Central memory CD8-positive, alpha-beta T cell (primary cell): Measurements from ENCODE around the gene LHX6.

Source experiments
- ATAC-seq: fragments of 150-1000 bp; cut with Tn5 transposase; replicated peaks from 2 replicates; pipeline ENCODE4 v1.10.0; 2022; ENCODE audit warnings: mild to moderate bottlenecking, moderate FRiP score, moderate number of reproducible peaks; ENCODE audit not compliant: poor library complexity, severe bottlenecking; ENCODE audit errors: extremely low read depth
- DNase-seq, 2 donors: peaks; one replicate each; pipeline ENCODE4 v3.0.0; 2021; ENCODE audit warnings: low spot score in 2 of 2
- H3K27ac Mint-ChIP-seq: one replicate; pipeline ENCODE4 v1.8.0; 2022; ENCODE audit warnings: low read depth, mild to moderate bottlenecking, moderate library complexity, mixed read lengths
- H3K27me3 Mint-ChIP-seq: one replicate; pipeline ENCODE4 v1.8.0; 2022; ENCODE audit warnings: mixed read lengths
- H3K36me3 Mint-ChIP-seq: one replicate; pipeline ENCODE4 v1.8.0; 2022; ENCODE audit warnings: mild to moderate bottlenecking, moderate library complexity, mixed read lengths; ENCODE audit not compliant: insufficient read depth
- H3K4me1 Mint-ChIP-seq: one replicate; pipeline ENCODE4 v1.8.0; 2022; ENCODE audit warnings: mixed read lengths
- H3K4me3 Mint-ChIP-seq: one replicate; pipeline ENCODE4 v1.8.0; 2022; ENCODE audit warnings: mild to moderate bottlenecking, moderate library complexity, mixed read lengths
- H3K9me3 Mint-ChIP-seq: one replicate; pipeline ENCODE4 v1.8.0; 2022; ENCODE audit warnings: mixed read lengths

LHX6 gene

GRCh38 chr9:122204491-122204890 is 24.3 kb downstream of the LHX6 start:
- Mint-ChIP-seq H3K4me1 (no peaks in the 10 kb centered on the region), H3K4me3 (no peak overlapping the region), H3K27me3 (peaks cover 32% of the 10 kb centered on the region), H3K9me3 (no peaks in the 10 kb centered on the region), H3K27ac (no peak overlapping the region), H3K36me3 (no peaks in the 10 kb centered on the region)
- DNase-seq (no peak), ATAC-seq (no peak)

- Mint-ChIP-seq H3K36me3 (no peaks in the 10 kb centered on the region), H3K27ac (no peak overlapping the region), H3K4me3 (no peak overlapping the region), H3K9me3 (no peaks in the 10 kb centered on the region), H3K27me3 (peaks cover 31% of the 10 kb centered on the region), H3K4me1 (no peaks in the 10 kb centered on the region)
- no peak for DNase-seq
- no peak for ATAC-seq
Observed at GRCh38 chr9:122204055-122204454, 24.7 kb downstream of the LHX6 start.

GRCh38 chr9:122202111-122202510 is 26.6 kb downstream of the LHX6 start:
- Mint-ChIP-seq H3K4me3 (no peak overlapping the region), H3K9me3 (no peaks in the 10 kb centered on the region), H3K4me1 (no peaks in the 10 kb centered on the region), H3K36me3 (no peaks in the 10 kb centered on the region), H3K27ac (no peak overlapping the region), H3K27me3 (peaks cover 22% of the 10 kb centered on the region)
- ATAC-seq (no peak), DNase-seq (no peak)

DNA sequence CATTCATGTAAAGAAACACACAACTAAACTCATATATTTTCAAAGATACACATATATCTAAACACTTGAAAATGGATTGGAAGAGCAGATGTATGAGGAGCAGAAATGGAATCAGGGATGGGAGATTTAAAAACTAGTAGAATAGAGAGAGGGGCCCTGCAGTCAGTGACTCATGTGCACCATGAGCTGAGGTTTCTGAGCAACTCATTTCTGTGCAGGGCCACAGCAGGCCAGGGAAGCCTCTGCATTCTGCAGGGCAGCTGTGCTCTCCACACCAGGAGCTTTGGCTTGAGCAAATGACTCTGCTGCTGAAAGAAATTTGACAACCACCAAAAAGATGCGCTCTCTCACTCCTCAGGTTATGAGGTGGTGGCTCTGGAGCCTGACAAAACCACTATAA is 27.1 kb downstream of the LHX6 start:
- Mint-ChIP-seq H3K4me1 (no peaks in the 10 kb centered on the region), H3K4me3 (no peak overlapping the region), H3K36me3 (no peaks in the 10 kb centered on the region), H3K9me3 (no peaks in the 10 kb centered on the region), H3K27me3 (peaks cover 22% of the 10 kb centered on the region), H3K27ac (no peak overlapping the region)
- DNase-seq (no peak), ATAC-seq (no peak)

GRCh38 chr9:122200960-122201595 is 27.7 kb downstream of the LHX6 start:
- Mint-ChIP-seq H3K36me3 (no peaks in the 10 kb centered on the region), H3K27me3 (peaks cover 16% of the 10 kb centered on the region), H3K4me3 (no peak overlapping the region), H3K4me1 (no peaks in the 10 kb centered on the region), H3K27ac (no peak overlapping the region), H3K9me3 (no peaks in the 10 kb centered on the region)
- DNase-seq (no peak), ATAC-seq (no peak)

- Mint-ChIP-seq H3K4me3 (no peak overlapping the region), H3K9me3 (no peaks in the 10 kb centered on the region), H3K27me3 (peaks cover 16% of the 10 kb centered on the region), H3K4me1 (no peaks in the 10 kb centered on the region), H3K36me3 (no peaks in the 10 kb centered on the region), H3K27ac (no peak overlapping the region)
- no peak for DNase-seq
- no peak for ATAC-seq
Observed at GRCh38 chr9:122197882-122198281, 30.9 kb downstream of the LHX6 start.

DNA sequence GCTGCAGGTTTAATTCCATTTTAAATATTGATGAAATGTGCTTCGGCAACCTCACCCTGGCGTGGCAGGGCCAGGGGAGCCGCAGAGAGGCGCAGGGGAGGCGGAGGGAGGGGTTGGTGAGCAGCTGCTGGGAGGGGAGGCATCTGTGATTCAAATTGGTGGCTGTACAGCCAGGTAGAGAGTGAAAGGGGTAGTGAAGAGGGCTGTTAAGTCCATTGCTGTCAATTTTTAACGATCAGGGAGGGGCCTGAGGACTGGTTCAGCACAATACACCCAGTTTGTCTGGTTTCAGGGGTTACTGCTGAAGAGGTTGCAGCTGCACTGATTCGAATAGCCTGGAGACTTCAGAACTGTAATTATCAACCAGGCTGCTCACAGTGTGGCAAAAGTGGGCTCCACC is 31.3 kb downstream of the LHX6 start:
- Mint-ChIP-seq H3K36me3 (no peaks in the 10 kb centered on the region), H3K4me1 (no peaks in the 10 kb centered on the region), H3K27me3 (peaks cover 16% of the 10 kb centered on the region), H3K4me3 (no peak overlapping the region), H3K9me3 (no peaks in the 10 kb centered on the region), H3K27ac (no peak overlapping the region)
- DNase-seq = no peak
- no peak for ATAC-seq

- peaks cover 16% of the 10 kb centered on the region for H3K27me3 Mint-ChIP-seq
- no peak overlapping the region for H3K4me3 Mint-ChIP-seq
- H3K27ac Mint-ChIP-seq = no peak overlapping the region
- H3K9me3 Mint-ChIP-seq = no peaks in the 10 kb centered on the region
- H3K36me3 Mint-ChIP-seq = no peaks in the 10 kb centered on the region
- ATAC-seq (no peak), DNase-seq (no peak)
- H3K4me1 Mint-ChIP-seq = no peaks in the 10 kb centered on the region
Observed at GRCh38 chr9:122195875-122196274, 32.9 kb downstream of the LHX6 start.

GRCh38 chr9:122193651-122194050 is 35.1 kb downstream of the LHX6 start:
- Mint-ChIP-seq H3K36me3 (no peaks in the 10 kb centered on the region), H3K9me3 (no peaks in the 10 kb centered on the region), H3K27me3 (peaks cover 11% of the 10 kb centered on the region), H3K4me3 (no peak overlapping the region), H3K4me1 (no peaks in the 10 kb centered on the region), H3K27ac (no peak overlapping the region)
- DNase-seq (no peak), ATAC-seq (no peak)

DNA sequence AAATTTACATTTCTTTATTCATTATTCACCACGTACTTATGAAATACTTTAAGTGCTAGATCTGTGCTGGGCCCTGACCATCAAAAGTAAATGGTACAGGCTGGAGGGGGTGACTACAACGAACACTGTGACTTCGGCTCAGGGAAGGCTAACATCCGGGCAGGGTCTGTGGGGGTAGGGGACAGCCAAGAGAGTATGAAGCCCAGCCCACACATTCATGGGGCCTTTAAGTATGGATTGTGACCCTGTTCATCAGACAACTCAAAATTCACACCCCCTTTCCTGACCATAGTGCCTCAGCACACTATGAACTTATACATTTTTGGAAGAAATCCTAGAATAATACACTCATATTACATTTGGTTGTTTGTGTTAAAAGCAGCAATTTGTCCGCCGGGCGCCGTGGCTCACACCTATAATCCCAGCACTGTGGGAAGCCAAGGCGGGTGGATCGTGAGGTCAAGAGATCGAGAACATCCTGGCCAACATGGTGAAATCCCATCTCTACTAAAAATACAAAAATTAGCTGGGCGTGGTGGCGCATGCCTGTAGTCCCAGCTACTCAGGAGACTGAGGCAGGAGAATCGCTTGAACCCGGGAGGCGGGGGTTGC is 35.7 kb downstream of the LHX6 start:
- ATAC-seq (no peak), DNase-seq (no peak)
- H3K27me3 Mint-ChIP-seq = peaks cover 9% of the 10 kb centered on the region
- H3K4me1 Mint-ChIP-seq = no peaks in the 10 kb centered on the region
- no peaks in the 10 kb centered on the region for H3K9me3 Mint-ChIP-seq
- no peak overlapping the region for H3K27ac Mint-ChIP-seq
- no peaks in the 10 kb centered on the region for H3K36me3 Mint-ChIP-seq
- no peak overlapping the region for H3K4me3 Mint-ChIP-seq

GRCh38 chr9:122192261-122192875 is 36.4 kb downstream of the LHX6 start:
- Mint-ChIP-seq H3K27ac (no peak overlapping the region), H3K9me3 (no peaks in the 10 kb centered on the region), H3K4me3 (no peak overlapping the region), H3K27me3 (peaks cover 8% of the 10 kb centered on the region), H3K36me3 (no peaks in the 10 kb centered on the region), H3K4me1 (no peaks in the 10 kb centered on the region)
- ATAC-seq (no peak), DNase-seq (no peak)

DNA sequence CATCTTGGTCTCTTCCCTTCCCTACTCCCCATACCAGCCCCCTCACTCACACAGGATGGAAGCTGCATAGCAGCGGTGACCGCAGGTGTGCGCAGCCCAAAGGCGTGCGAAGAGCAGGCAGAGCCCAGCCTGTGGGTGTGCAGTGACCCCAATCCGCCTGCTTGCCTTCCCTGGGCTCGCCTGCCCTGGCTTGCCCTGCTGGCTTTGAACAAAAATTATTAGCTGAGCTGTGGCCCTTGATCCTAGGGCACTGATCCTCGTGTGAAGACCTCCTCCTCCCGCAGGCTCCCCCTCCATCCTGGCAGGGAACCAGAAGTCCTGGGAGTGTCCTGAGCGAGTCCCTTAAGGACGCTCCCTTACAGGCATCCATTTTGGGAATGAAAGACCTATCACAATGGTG is 37.2 kb downstream of the LHX6 start:
- Mint-ChIP-seq H3K4me3 (no peak overlapping the region), H3K27me3 (no peaks in the 10 kb centered on the region), H3K9me3 (no peaks in the 10 kb centered on the region), H3K27ac (no peak overlapping the region), H3K36me3 (no peaks in the 10 kb centered on the region), H3K4me1 (no peaks in the 10 kb centered on the region)
- ATAC-seq (no peak), DNase-seq (no peak)

DNA sequence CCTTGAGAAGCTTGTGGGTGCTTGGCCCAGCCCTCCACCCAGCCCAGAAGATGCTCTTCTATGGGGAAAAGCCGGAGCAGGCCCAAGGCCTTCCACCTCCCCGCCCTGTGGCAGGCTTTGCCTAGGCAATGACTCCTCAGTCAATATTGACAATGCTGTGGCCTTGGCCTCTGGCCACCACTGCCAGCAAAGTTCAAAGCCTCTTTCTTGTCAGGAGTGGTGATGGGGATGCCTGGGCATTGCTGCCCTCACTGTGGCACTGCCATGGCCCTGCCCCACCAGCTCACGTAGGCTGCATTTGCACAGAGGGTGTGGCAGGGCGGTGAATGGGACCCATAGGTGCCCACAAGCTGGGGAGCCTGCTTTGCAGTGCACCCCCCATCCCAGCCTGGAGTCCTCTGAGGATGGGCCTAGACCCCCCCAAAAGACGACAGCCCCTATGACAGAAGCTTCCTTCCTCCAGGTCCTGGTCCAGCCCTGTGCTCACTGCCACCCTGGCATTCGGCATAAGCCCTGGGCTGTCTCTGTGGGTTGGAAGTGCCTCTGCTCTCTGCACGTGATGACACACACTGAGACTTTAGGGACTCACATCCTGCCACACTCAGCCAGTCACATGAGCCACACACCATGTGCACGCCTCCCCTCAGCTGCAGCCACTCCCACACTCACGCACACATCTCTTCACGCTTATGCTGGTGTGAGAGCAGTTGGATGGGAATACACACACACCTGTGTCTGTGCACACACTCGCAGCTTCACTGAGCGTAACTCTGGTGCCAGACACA is 38.0 kb downstream of the LHX6 start:
- DNase-seq (no peak), ATAC-seq (no peak)
- H3K27me3 Mint-ChIP-seq = no peaks in the 10 kb centered on the region
- no peak overlapping the region for H3K27ac Mint-ChIP-seq
- H3K4me1 Mint-ChIP-seq = no peaks in the 10 kb centered on the region
- no peaks in the 10 kb centered on the region for H3K9me3 Mint-ChIP-seq
- no peaks in the 10 kb centered on the region for H3K36me3 Mint-ChIP-seq
- no peak overlapping the region for H3K4me3 Mint-ChIP-seq
